Frontal cortex (tissue), 4 donors: ENCODE measurements around the gene HSD17B4. TPM values are rescaled to one million over a fixed set of nuclear protein-coding genes. Genes with fewer than 3 reads are reported as not detected.
"Not testable (repeated sequence)": the region's sequence is repeated elsewhere in the genome, so short reads cannot be mapped to it uniquely, and the experiment has no call there.

Experiments used
- DNase-seq, 2 donors: peaks; one replicate each; pipeline ENCODE4 v3.0.0; 2012; ENCODE audit warnings: low spot score in 2 of 2
- FAIRE-seq: peaks from 2 replicates; lab custom pipeline; 2012; peaks lifted over from hg19 to GRCh38; lab: Jason Lieb, UNC
- total RNA-seq: library from RNA; depleted of rRNA; stranded (reverse); fragments of >200 nt; gene quantifications from one replicate; pipeline ENCODE4 v1.2.3, GENCODE V29; 2014
- donor health status: control.
- donor health status: control.
- donor health status: control.

Gene HSD17B4
- total RNA-seq, 1 donor from 2014 or later = 179 TPM

DNA sequence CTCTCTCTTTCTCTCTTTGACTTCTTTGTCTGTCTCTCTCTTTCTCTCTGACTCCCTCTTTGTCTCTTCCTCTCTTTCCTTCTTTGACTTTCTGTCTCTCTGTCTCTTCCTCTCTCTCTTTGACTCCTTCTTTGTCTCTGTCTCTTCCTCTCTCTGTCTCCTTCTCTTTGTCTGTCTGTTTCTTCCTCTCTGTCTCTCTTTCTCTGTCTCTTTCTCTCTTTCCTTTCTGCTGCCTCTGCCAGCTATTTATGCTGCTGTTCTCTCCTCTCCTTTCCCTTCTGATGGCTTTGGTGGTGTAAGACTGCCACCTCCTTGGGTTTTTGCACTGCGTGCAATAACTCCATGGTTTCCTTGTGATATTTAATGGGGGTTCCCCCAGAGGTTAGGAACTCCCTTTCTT is 24.1 kb upstream of the HSD17B4 start:
- not testable (repeated sequence) for DNase-seq, FAIRE-seq

DNA sequence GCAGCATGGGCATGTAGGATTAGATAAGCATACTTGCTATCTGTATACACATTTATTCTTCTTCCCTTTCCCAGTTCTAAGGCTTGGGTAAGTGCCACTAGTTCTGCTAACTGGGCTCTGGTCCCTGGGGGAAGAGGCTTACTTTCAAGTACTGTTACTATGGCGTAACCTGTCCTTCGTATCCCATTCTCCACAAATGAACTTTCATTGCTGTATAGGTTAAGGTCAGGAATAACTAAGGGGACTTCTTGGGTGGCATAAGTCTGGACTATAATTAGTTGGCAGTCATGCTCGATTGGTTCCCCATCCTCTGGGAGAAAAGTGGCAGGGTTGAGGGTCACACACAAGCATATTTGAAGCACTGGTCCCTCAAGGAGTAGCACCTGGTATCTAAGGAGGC is 23.7 kb upstream of the HSD17B4 start:
- DNase-seq, FAIRE-seq: not testable (repeated sequence)

DNA sequence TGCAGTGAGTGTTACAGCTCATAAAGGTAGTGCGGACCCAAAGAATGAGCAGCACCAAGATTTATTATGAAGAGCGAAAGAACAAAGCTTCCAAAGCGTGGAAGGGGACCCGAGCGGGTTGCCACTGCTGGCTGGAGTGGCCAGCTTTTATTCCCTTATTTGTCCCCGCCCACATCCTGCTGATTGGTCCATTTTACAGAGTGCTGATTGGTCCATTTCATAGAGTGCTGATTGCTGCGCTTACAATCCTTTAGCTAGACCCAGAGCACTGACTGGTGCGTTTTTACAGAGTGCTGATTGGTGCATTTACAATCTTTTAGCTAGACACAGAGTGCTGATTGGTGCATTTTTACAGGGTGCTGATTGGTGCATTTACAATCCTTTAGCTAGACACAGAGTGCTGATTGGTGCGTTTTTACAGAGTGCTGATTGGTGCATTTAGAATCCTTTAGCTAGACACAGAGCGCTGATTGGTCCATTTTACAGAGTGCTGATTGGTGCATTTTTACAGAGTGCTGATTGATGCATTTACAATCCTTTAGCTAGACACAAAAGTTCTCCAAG is 19.5 kb upstream of the HSD17B4 start:
- DNase-seq, FAIRE-seq: not testable (repeated sequence)

DNA sequence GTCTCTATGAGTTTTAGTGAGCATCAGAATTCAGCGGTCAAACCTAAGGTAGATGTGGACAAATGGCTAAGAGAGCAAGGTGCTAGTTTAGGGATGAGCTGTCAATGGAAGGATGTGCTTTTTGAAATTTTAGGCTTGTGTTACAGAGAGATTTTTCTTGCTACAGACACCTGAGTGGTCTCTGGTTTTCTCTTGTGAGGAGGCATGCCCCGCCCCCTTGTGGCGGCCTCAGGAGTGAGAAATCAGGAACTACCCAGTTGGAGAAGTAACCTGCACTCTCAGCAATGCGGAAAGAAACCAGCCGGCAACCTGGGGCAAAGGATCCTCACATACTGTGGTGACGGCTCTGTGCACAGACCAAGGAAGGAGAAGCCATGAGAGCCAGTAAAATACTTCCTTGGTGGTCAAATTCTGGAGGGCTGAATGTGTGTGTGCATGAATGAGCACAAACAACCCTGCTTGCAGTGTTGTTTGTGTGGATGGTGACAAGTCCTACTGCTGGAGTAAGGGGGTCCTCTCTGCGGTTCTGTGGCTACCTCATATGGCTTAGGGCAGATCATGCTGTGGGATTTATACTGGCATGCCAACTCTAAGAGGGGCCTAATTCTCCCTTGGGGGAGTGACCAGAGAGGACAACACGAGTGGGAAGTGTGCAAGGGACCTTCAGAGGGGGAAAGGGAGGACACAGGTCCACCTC is 16.7 kb upstream of the HSD17B4 start:
- DNase-seq = no peak
- FAIRE-seq = no peak

DNA sequence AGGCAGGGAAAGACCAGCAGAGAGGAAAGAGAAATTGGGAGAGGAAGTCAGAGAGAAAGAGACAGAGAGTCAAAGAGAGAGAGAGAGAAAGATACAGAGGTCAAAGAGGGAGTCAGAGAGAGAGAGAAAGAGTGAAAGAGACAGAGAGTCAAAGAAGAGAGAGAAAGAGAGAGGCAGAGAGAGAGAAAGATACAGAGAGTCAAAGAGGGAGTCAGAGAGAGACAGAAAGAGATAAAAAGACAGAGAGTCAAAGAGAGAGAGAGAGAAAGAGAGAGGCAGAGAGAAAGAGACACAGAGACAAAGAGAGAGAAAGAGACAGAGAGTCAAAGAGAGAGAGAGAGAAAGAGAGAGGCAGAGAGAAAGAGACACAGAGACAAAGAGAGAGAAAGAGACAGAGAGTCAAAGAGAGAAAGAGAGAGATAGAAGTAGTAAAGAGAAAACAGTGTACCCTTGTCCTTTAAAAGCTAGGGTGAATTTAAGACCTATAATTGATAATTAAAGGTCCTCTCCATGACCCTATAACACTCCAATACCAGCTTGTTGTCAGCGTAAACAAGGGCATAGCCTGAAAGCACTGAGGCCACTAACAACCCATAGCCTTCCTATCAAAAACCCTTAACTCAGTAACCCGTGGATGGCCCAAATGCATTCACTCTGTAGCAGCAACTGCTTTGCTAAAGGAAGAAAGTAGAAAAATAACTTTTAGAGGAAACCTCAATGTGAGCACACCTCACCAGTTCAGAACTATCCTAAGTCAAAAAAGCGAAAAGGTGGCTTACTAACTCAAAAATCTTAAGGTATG is 14.3 kb upstream of the HSD17B4 start:
- FAIRE-seq, DNase-seq: not testable (repeated sequence)

DNA sequence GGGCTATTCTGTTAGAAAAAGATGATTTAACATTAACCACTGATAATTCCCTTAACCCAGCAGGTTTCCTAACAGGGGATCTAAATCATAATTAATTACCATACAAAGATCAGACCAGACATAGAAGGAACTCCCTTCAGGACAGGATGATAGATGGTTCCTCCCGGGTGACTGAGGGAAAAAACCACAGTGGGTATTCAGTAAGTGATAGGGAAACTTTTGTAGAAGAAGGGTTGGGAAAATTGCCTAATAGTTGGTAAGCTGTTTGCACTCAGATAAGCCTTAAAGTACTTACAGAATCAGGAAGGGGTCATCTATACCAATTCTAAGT is 13.7 kb upstream of the HSD17B4 start:
- not testable (repeated sequence) for FAIRE-seq, DNase-seq

DNA sequence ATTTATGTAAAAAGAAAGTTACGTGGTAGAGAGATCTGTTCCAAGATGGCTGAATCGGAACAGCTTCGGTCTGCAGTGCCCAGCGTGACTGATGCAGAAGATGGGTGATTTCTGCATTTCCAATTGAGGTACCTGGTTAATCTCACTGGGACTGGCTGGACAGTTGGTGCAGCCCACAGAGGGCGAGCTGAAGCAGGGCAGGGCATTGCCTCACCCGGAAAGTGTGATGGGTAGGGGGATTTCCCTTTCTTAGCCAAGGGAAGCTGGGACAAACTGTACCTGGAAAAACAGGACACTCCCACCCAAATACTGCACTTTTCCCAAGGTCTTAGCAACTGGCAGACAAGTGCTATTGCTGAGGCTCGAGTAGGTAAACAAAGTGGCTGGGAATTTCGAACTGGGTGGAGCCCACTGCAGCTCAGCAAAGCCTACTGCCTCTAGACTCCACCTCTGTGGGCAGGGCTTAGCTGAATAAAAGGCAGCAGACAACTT is 13.1 kb upstream of the HSD17B4 start:
- no peak for DNase-seq
- FAIRE-seq = no peak

DNA sequence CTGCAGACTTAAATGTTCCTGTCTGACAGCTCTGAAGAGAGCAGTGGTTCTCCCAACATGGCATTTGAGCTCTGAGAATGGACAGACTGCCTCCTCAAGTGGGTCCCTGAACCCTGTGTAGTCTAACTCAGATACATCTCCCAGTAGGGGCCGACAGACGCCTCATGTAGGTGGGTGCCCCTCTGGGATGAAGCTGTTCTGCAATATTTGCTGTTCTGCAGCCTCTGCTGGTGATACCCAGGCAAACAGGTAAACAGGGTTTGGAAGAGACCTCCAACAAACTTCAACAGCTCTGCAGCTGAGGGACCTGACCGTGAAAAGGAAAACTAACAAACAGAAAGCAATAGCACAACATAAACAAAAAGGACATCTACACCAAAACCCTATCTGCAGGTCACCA is 12.7 kb upstream of the HSD17B4 start:
- FAIRE-seq, DNase-seq: not testable (repeated sequence)

DNA sequence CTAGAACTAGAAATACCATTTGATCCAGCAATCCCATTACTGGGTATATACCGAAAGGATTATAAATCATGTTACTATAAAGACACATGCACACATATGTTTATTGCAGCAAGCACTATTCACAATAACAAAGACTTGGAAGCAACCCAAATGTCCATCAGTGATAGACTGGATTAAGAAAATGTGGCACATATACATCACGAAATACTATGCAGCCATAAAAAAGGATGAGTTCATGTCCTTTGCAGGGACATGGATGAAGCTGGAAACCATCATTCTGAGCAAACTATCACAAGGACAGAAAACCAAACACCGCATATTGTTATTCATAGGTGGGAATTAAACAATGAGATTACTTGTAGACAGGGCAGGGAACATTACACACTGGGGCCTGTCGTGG is 7.7 kb upstream of the HSD17B4 start:
- not testable (repeated sequence) for DNase-seq, FAIRE-seq

DNA sequence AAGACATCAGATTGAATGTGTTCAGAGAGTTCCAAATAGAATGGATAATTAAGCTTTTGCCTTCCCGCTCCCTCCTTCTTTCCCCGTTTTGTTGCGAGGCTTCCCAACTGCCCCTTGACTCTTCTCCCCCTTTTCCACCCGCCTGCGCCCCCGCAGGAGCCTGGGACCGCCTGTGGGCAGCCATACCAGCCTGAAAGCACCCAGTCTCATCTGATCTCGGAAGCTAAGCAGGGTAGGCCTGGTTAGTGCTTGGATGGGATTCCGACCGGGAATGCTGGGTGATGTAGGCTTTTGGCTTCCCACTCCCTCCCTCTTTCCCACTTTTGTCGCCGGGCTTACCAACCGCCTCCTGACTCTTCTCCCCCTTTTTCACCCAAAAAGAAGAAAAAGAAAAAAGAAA is 6.8 kb upstream of the HSD17B4 start:
- FAIRE-seq (no peak), DNase-seq (no peak)

DNA sequence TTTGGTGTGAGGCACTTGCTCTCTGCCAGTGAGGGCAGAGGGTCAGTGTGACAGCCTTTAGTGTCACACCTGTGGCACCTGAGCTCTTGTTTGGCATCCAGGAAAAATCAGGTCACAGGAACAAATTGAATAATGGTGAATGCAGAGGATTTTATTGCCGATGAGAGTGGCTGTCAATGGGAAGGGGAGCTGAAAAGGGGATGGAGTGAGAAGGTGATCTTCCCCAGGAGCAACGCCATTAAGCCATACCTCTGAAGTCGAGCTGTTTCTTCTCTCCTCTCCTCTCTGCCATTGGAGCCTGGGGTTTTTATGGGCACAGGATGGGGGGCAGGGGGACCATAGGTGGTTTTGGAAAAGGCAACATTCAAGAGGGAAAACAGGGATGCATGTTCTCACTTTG is 2.4 kb upstream of the HSD17B4 start:
- FAIRE-seq = no peak

DNA sequence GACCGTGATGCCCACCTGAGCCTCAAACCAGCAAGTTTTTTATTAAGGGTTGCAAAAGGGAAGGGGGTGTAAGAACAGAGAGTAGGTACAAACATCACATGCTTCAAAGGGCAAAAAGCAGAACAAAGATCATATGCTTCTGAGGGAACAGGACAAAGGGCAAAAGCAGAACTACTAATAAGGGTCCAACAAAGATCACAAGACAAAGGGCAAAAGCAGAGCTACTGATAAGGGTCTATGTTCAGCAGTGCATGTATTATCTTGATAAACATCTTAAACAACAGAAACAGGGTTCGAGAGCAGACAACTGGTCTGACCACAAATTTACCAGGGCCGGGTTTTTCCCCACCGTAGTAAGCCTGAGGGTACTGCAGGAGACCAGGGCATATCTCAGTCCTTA is 1.7 kb upstream of the HSD17B4 start:
- not testable (repeated sequence) for FAIRE-seq

More for the DNA sequence above, 2.4 kb upstream of the HSD17B4 start:
- no peak for DNase-seq

DNA sequence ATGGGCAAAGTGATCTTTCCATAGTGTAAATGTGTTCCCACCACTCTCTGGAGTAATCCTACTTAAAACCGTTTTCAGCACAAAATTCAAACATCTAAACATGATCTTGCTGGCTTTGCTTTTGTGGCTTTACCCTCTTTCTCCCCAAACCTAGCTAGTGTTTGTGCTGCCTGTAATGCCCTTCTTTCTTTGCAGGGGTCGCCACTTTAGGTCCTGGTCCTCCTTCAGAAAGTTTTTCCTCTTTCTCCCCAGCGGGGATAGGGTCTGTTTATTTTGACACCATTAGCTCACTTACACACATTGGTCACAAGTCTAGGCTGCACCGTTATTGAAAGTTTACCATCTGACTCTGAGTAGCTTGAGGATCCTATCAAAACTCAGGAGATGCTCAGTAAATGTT is 736 bp upstream of the HSD17B4 start:
- DNase-seq (no peak), FAIRE-seq (no peak)

More for the DNA sequence above, 1.7 kb upstream of the HSD17B4 start:
- not testable (repeated sequence) for DNase-seq

DNA sequence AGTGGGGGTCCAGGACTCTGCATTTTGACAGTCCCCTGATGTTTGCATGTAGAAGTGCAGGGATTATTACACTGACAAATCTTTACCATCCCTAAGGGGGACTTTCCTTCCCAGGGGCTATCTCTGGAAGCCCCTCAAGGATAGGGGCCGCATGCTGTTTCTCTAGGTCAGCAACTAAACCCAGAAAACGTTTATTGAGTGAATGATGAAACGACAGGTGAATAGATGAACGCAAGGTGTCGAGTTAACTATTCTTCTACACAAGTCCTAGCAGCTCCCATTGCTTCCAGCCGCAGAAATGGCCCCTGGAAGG is 281 bp upstream of the HSD17B4 start:
- DNase-seq (no peak), FAIRE-seq (no peak)

DNA sequence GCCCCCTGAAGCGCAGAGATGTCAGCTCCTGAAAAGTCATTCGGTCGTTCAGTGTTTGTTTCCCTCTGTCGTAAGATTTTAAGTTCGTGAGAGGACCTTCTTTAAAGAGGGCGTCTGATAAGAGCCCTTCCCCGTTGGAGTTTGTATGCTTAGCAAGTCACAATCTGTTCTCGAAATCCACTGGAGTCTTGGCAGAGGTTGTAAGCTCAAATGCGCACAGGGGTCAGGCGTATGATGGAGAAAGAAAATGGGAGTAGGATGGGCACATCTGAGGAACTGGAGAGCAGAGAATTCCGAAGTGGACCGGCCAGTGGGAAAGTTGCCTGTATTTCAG is 710 bp downstream of the HSD17B4 start:
- FAIRE-seq = no peak
- peak; percentile 31 to 34 for DNase-seq

DNA sequence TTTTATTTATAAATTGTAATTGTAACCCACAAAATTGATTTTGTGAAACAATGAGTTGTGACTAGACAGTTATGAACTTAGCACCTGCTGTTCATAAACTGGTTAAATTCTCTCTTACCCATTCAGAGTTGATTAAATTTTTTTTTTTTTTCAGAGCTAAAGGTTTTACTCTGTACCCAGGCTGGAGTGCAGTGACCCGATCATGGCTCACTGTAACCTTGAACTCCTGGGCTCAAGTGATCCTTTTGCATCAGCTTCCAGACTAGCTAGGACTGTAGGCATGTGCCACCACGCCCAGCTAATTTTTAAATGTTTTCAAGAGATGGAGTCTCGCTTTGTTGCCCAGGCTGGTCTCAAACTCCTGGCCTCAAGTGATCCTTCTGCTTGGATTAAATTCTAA is 1.9 kb downstream of the HSD17B4 start:
- DNase-seq = no peak
- FAIRE-seq = no peak

DNA sequence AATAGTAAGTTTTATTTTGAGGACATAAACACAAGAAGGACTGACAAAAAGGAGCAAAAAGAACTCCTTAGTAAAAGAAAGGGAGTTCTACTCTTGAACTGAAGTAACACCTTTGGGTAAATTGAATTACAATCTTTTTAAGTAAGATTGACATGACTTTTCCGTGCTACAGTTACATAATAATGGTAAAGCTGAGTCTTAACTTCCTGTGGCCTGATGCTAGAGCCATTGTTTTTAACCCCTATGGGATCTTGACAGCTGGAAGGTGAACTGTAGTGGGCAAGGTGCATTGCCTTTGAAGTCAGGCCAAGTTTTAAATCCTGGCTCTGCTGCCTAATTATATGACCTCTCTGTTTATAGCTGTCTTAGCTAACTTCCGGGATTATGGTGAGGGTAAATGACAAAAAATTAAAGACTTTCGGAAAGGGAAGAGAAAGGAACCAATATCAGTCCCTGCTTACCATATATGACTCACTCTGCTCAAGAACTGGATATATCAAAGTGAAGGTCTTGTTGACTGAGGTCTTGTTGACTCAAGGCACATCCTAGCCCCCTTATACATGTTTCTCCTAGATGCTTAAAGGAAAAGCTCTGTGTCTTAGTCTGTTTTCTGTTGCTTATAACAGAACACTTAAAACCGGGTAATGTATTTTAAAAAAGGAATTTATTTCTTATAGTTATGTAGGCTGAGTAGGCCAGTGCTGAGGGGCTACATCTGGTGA is 6.8 kb downstream of the HSD17B4 start:
- FAIRE-seq (no peak), DNase-seq (no peak)

DNA sequence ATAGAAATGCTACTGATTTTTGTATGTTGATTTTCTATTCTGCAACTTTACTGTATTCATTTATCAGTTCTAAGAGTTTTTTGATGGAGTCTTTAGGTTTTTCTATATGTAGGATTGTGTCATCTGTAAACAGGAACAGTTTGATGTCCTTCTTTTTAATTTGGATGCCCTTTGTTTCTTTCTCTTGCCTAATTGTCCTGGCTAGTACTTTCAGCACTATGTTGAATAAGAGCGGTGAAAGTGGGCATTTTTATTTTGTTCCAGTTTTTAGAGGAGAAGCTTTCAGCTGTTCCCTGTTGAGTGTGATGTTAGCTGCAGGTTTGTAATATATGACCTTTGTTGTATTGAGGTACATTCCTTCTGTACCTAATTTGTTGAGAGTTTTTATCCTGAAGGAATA is 13.3 kb downstream of the HSD17B4 start:
- DNase-seq = no peak
- FAIRE-seq = no peak

DNA sequence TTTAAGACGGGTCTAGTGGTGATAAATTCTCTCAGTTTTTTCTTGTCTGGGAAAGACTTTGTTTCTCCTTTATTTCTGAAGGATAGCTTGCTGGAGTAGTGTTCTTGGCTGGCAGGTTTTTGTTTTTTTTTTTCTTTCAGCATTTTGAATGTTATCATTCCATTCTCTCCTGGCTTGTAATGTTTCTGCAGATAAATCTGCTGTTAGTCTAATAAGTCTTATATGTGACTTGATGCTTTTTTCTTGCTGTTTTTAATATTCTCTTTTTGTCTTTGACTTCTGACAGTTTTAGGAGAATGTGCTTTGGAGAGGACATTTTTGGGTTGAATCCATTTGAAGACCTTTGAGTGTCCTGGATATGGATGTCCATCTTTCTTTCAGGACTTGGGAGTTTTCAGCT is 16.0 kb downstream of the HSD17B4 start:
- FAIRE-seq (no peak), DNase-seq (no peak)

DNA sequence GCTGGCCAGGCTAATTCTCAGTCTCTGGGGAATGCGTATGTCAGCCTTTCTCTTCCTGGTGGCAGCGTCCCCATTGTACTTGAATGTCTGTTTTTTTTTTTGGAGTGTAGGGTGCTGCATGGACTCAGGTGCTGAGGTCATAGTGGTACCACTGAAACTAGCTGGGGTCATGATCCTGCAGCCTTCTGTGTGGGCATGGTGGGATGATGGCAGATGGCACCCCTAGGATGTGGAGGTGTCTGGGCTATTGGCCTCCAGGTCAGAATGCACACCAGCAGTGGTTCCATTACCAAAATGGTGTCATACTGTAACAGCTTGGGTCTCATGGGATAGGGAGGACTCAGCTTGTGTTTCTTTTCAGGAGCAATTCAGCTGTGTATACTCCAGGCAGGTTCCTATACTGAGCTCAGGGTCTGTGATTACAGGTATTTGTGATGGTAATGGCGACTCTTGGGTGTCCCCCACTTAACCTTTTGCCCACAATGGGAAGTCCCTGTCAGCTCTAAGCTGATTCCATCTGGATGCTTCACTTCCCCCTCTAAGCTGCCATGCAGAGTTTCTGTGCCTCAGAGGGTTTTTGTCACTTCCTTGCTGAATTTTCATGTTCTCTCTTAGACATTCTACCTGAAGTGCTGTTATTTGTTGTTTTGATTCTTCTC is 17.9 kb downstream of the HSD17B4 start:
- DNase-seq (no peak), FAIRE-seq (no peak)
